Mucosa of descending colon (tissue), 3 donors: ENCODE results near the gene AZU1. TPM values are rescaled to one million over a fixed set of nuclear protein-coding genes. Genes with fewer than 3 reads are reported as not detected.

Experiments
- ATAC-seq: fragments of 200-7000 bp; cut with Tn5 transposase; one replicate; pipeline ENCODE4 v1.9.1; 2020; ENCODE audit warnings: mild to moderate bottlenecking, moderate library complexity
- DNase-seq, 3 donors: peaks; one replicate each; pipeline ENCODE4 v3.0.0-alpha.2; 2020
- H3K36me3 ChIP-seq: fragments of 200-600 bp; one replicate; pipeline ENCODE4 v1.8.0; 2021; ENCODE audit warnings: low read depth, mild to moderate bottlenecking
- H3K4me1 ChIP-seq: fragments of 200-600 bp; one replicate; pipeline ENCODE4 v1.8.0; 2021; ENCODE audit warnings: low read depth, mild to moderate bottlenecking
- H3K4me3 ChIP-seq: fragments of 200-600 bp; one replicate; pipeline ENCODE4 v1.8.0; 2021; ENCODE audit warnings: mild to moderate bottlenecking
- H3K9me3 ChIP-seq: fragments of 200-600 bp; one replicate; pipeline ENCODE4 v1.8.0; 2021; ENCODE audit warnings: mild to moderate bottlenecking
- CTCF ChIP-seq: fragments of 200-600 bp; IDR thresholded peaks from one replicate; pipeline ENCODE4 v1.8.0; 2022; ENCODE audit warnings: antibody characterized with exemption, mild to moderate bottlenecking
- intact Hi-C, 2 donors: fragments of 100-400 bp; cut with DNase I in 1 of 2; cut with micrococcal nuclease in 1 of 2; formaldehyde crosslinking; loops; one replicate each; pipeline versions ENCODE4 v1.11.0 to v1.11.1; 2022; cut with DNase I, micrococcal nuclease
- total RNA-seq, 3 donors: library from RNA; stranded (reverse); fragmentation: NEBNext Ultra II Directional in 2 of 3; extraction: Animal tissue kit (Norgen Biotek cat#: 25700) in 2 of 3; gene quantifications; one replicate each; pipeline versions ENCODE4 v1.2.1 to v1.2.4, GENCODE V29; 2021 to 2023
- donor health status: DM: no; HTN: no; CAD: no; lungs with moderate emphysema.
- donor health status: DM: no; HTN: no; CAD: no.
- donor health status: DM: no; HTN: yes; CAD: no.

The AZU1 gene
- total RNA-seq, 3 donors from 2014 or later, result 0.25 TPM; not detected in 2

- no peak for TF ChIP-seq CTCF
- no peaks in the 10 kb centered on the region for H3K9me3 ChIP-seq
Observed at GRCh38 chr19:795073-795611, 32.5 kb upstream of the AZU1 start.

GRCh38 chr19:795691-796581, 31.7 kb upstream of the AZU1 start:
- DNase-seq (peak in 2 of 3 donors; percentile 61 to 71), ATAC-seq (no peak)
- H3K9me3 ChIP-seq, result no peaks in the 10 kb centered on the region
- intact Hi-C loops, result no loop called here
- TF ChIP-seq CTCF, result no peak
- H3K4me1 ChIP-seq, result peaks cover 30% of the 10 kb centered on the region
- peaks cover 5% of the 10 kb centered on the region for H3K36me3 ChIP-seq
- H3K4me3 ChIP-seq, result peak overlapping the region; percentile 84

More at GRCh38 chr19:795073-795611, 32.5 kb upstream of the AZU1 start:
- intact Hi-C loops, result no loop called here
- H3K4me1 ChIP-seq, result peaks cover 22% of the 10 kb centered on the region
- peak in 2 of 3 donors; percentile 45 to 61 for DNase-seq
- no peak overlapping the region for H3K4me3 ChIP-seq
- ATAC-seq, result no peak
- peaks cover 5% of the 10 kb centered on the region for H3K36me3 ChIP-seq

- no peaks in the 10 kb centered on the region for H3K9me3 ChIP-seq
Observed at GRCh38 chr19:796692-797527, 30.7 kb upstream of the AZU1 start, which contains the start of gene PTBP1. Gene PTBP1 (plus strand): TSS chr19:797452. CDS start chr19:797498, 46 bp downstream.

GRCh38 chr19:797528-798414, 29.9 kb upstream of the AZU1 start:
- Histone ChIP-seq H3K36me3 (peaks cover 5% of the 10 kb centered on the region), H3K4me1 (peaks cover 47% of the 10 kb centered on the region), H3K9me3 (no peaks in the 10 kb centered on the region), H3K4me3 (peak overlapping the region; percentile 84)
- TF ChIP-seq CTCF, result no peak
- DNase-seq (peak; percentile 89 to 95 (median 95)), ATAC-seq (peak; percentile 70)
- intact Hi-C loops, result no loop called here

More at GRCh38 chr19:796692-797527, 30.7 kb upstream of the AZU1 start, which contains the start of gene PTBP1:
- Histone ChIP-seq H3K36me3 (peaks cover 5% of the 10 kb centered on the region), H3K4me1 (peaks cover 40% of the 10 kb centered on the region), H3K4me3 (peak within 1 kb of the TSS; percentile 84)
- TF ChIP-seq CTCF, result no peak
- peak; percentile 85 for ATAC-seq
- intact Hi-C loops, result no loop called here
- peak; percentile 99 to 100 (median 99) for DNase-seq
